ENCODE results near the gene ZNF45. TPM values are rescaled to one million over a fixed set of nuclear protein-coding genes. Genes with fewer than 3 reads are reported as not detected.
A peak's percentile ranks its signal among the peaks of the same experiment; 100 is the strongest.

The ZNF45 gene
- total RNA-seq, 1 experiment from 2014 or later, result 15.2 TPM

DNA sequence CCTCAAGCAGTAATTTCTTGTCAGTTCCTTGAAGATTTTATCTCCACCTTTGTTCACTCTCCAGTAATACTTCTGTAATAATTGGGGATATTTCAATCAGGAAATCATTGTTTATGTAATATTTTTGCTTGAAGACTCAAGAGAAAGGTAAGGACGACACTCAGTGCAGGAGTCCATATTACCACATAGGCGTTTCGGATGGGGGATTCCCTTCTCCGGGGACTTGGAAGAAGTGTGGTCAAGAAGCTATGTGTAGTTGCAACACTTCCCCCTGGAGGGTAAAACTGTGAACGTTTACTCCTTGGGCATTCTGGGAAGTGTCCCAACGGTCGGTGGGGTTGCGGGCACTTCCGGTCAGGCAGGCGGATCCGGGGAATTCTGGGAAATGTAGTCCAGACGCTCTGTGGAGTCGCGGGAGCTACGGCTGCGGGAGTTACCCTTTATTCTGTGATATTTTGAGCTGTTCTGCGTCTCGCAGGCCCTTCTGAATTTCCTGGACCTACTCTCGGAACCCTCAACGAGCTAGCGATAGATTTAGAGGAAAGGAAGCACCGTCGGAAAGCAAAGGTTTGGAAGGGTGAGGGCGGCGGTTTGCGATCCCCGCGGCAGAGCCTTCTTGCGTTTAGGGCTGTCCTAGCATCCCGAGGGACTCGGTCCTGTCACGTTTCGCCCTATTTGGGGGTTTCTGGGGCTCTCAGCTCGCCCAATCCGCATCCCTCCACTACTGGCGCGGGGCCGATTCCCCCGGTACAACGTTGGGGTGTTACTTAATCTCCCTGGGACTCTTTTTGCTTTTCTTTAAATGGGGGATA lies 16.0 kb upstream of the ZNF45 start, which contains the start of gene ZNF221:
Gene ZNF221, plus strand, starts transcription at position 395 of the 812 bp plus-strand sequence. CDS start 11,499 bp downstream, outside the sequence.
- Histone ChIP-seq H3K36me3 (ENCODE audit: control insufficient read depth in 1 of 2, insufficient read depth in 2 of 2, low read length in 2 of 2) (no peaks in the 10 kb centered on the region), H3K4me2 (ENCODE audit: low read length) (peak within 1 kb of the TSS; percentile 81), H3K27me3 (ENCODE audit: insufficient read depth, low read length) (no peaks in the 10 kb centered on the region), H3K9ac (ENCODE audit: low read length) (peak within 1 kb of the TSS; percentile 49), H3K79me2 (ENCODE audit: insufficient read depth, low read length) (no peaks in the 10 kb centered on the region), H4K20me1 (ENCODE audit: insufficient read depth) (no peaks in the 10 kb centered on the region), H3K27ac (ENCODE audit: low read depth, low read length) (peak within 1 kb of the TSS; percentile 56), H3K4me1 (ENCODE audit: control insufficient read depth in 1 of 2, insufficient read depth in 2 of 2, low read length in 2 of 2) (peaks cover 2 to 4% of the 10 kb centered on the region in 2 experiments; a peak in 3 of 4 replicates), H3K9me2 (ENCODE audit: insufficient read depth) (no peaks in the 10 kb centered on the region), H3K9me3 (ENCODE audit: control insufficient read depth in 1 of 2, insufficient read depth in 1 of 2, low read depth in 1 of 2, low read length in 2 of 2) (peaks cover 5 to 24% of the 10 kb centered on the region in 2 experiments; a peak in 3 of 4 replicates), H2AFZ (ENCODE audit: low read depth, low read length, poor library complexity, severe bottlenecking) (peak within 1 kb of the TSS; percentile 100), H3K4me3 (replicated peaks in 1 of 2; ENCODE audit: low read depth in 1 of 2, low read length in 2 of 2) (peak within 1 kb of the TSS; percentile 73 to 80)
- ChIA-PET CTCF (interaction anchor here (0.8 to 1.2 kb wide), 3 partner anchors 16 to 283 kb away, joined by 3 to 8 read pairs (median 3); partner anchors contain the start of genes ZNF283 and ZNF45), POLR2A (interaction anchor here (0.9 kb wide), 1 partner anchor 16 kb away, joined by 6 read pairs; the partner anchor contains the start of gene ZNF45), RAD21 (ENCODE audit: low non-redundant PET in 1 of 2, low total read pairs in 2 of 2, uncharacterized antibody in 2 of 2, unreplicated experiment in 2 of 2) (interaction anchor here in 1 of 2 experiments (0.8 kb wide), 1 partner anchor 16 kb away, joined by 4 read pairs; the partner anchor contains the start of gene ZNF45)
- intact Hi-C loops (cut with micrococcal nuclease), result loop anchor here (1.0 to 5.0 kb wide), 4 partner anchors 16 to 194 kb away; partner anchors contain the start of genes ZNF224, ZNF230 and ZNF45
- DNase-seq (ENCODE audit: low read depth, low spot score) (peak; percentile 95), ATAC-seq (peak; percentile 96)
- BruUV-seq (replicated peaks), result TSS peak; percentile 81
- TF ChIP-seq SIN3A (IDR thresholded peaks at IDR 0.05; ENCODE audit: low read depth) (no peak), EZH2phosphoT487 (IDR thresholded peaks at IDR 0.05; ENCODE audit: borderline replicate concordance) (no peak), POLR2AphosphoS5 (IDR thresholded peaks at IDR 0.05; ENCODE audit: low read depth, low read length) (peak; percentile 65), YY1 (IDR thresholded peaks at IDR 0.05; ENCODE audit: extremely low read depth, insufficient replicate concordance, low read depth, low read length) (peak; percentile 36), EZH2 (IDR thresholded peaks at IDR 0.05) (no peak), POLR2A (IDR thresholded peaks at IDR 0.05; ENCODE audit: borderline replicate concordance, extremely low read depth, insufficient read depth, insufficient read length) (no peak), TCF7L2 (IDR thresholded peaks at IDR 0.05; ENCODE audit: borderline replicate concordance, extremely low read depth, insufficient read depth, insufficient read length) (no peak), FOSL1 (IDR thresholded peaks at IDR 0.05; ENCODE audit: low read depth) (no peak), CBX3 (IDR thresholded peaks at IDR 0.05; ENCODE audit: low read depth) (peak; percentile 82; the same call in 1 of the 2 replicates), SP1 (IDR thresholded peaks at IDR 0.05; ENCODE audit: low read depth) (peak; percentile 34; the same call in 1 of the 2 replicates), RAD21 (IDR thresholded peaks at IDR 0.05; ENCODE audit: low read depth) (peak; percentile 57), ZNF274 (IDR thresholded peaks at IDR 0.05; ENCODE audit: low read depth, low read length) (no peak), JUND (IDR thresholded peaks at IDR 0.05) (no peak), ZFX (IDR thresholded peaks at IDR 0.05) (no peak), ELF1 (IDR thresholded peaks at IDR 0.05; ENCODE audit: borderline replicate concordance, low read depth) (peak; percentile 81), EGR1 (IDR thresholded peaks at IDR 0.05; ENCODE audit: low read depth) (no peak)
- TF ChIP-seq, protein P1, sequence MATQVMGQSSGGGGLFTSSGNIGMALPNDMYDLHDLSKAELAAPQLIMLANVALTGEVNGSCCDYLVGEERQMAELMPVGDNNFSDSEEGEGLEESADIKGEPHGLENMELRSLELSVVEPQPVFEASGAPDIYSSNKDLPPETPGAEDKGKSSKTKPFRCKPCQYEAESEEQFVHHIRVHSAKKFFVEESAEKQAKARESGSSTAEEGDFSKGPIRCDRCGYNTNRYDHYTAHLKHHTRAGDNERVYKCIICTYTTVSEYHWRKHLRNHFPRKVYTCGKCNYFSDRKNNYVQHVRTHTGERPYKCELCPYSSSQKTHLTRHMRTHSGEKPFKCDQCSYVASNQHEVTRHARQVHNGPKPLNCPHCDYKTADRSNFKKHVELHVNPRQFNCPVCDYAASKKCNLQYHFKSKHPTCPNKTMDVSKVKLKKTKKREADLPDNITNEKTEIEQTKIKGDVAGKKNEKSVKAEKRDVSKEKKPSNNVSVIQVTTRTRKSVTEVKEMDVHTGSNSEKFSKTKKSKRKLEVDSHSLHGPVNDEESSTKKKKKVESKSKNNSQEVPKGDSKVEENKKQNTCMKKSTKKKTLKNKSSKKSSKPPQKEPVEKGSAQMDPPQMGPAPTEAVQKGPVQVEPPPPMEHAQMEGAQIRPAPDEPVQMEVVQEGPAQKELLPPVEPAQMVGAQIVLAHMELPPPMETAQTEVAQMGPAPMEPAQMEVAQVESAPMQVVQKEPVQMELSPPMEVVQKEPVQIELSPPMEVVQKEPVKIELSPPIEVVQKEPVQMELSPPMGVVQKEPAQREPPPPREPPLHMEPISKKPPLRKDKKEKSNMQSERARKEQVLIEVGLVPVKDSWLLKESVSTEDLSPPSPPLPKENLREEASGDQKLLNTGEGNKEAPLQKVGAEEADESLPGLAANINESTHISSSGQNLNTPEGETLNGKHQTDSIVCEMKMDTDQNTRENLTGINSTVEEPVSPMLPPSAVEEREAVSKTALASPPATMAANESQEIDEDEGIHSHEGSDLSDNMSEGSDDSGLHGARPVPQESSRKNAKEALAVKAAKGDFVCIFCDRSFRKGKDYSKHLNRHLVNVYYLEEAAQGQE (IDR thresholded peaks at IDR 0.05; ENCODE audit: low read depth), result no peak
- TF ChIP-seq, protein P2, sequence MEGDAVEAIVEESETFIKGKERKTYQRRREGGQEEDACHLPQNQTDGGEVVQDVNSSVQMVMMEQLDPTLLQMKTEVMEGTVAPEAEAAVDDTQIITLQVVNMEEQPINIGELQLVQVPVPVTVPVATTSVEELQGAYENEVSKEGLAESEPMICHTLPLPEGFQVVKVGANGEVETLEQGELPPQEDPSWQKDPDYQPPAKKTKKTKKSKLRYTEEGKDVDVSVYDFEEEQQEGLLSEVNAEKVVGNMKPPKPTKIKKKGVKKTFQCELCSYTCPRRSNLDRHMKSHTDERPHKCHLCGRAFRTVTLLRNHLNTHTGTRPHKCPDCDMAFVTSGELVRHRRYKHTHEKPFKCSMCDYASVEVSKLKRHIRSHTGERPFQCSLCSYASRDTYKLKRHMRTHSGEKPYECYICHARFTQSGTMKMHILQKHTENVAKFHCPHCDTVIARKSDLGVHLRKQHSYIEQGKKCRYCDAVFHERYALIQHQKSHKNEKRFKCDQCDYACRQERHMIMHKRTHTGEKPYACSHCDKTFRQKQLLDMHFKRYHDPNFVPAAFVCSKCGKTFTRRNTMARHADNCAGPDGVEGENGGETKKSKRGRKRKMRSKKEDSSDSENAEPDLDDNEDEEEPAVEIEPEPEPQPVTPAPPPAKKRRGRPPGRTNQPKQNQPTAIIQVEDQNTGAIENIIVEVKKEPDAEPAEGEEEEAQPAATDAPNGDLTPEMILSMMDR (IDR thresholded peaks at IDR 0.05 in 2 of 3, conservative IDR thresholded peaks at IDR 0.05 in 1 of 3; ENCODE audit: borderline replicate concordance in 1 of 3, insufficient read depth in 1 of 3, low read depth in 2 of 3, low read length in 2 of 3), result peak in 2 of 3 experiments; percentile 49 to 58; a peak in 4 of 6 replicates
- TF ChIP-seq, protein P3, sequence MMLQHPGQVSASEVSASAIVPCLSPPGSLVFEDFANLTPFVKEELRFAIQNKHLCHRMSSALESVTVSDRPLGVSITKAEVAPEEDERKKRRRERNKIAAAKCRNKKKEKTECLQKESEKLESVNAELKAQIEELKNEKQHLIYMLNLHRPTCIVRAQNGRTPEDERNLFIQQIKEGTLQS (IDR thresholded peaks at IDR 0.05), result no peak
- TF ChIP-seq, protein P4, sequence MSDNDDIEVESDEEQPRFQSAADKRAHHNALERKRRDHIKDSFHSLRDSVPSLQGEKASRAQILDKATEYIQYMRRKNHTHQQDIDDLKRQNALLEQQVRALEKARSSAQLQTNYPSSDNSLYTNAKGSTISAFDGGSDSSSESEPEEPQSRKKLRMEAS (IDR thresholded peaks at IDR 0.05), result peak; percentile 46; the same call in 1 of the 2 replicates

Data from HCT116 (cell line).